Measurements from ENCODE around the gene VAPA. TPM values are rescaled to one million over a fixed set of nuclear protein-coding genes. Genes with fewer than 3 reads are reported as not detected.
A peak's percentile ranks its signal among the peaks of the same experiment; 100 is the strongest.

The VAPA gene
- total RNA-seq, 1 donor from 2014 or later: 127 TPM

DNA sequence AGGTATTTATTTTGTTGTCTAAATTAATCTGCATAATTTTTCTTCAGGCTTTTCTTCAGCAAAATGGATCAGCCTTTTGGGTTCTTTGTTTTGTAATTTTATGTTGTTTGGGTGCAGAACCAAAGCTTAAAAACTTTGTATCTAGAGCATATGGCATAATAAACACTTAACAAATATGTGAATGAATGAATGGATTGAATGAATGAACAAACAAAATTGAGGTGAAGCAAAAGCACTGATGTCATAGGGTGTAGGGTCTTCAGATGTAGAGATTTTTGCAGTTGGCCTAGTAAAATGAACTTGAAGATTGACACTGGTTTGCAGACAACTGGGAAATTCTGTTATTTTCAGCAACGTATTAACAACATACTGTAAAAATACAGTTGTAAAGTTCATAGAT lies 17.3 kb downstream of the VAPA start:
- Histone ChIP-seq H3K9ac (ENCODE audit: low read depth in 1 of 3, low read length in 3 of 3) (no peak overlapping the region), H3K36me3 (ENCODE audit: control insufficient read depth in 3 of 3, insufficient read depth in 3 of 3, low read length in 3 of 3) (peaks cover 0 to 8% (median 4%) of the 10 kb centered on the region in 3 donors), H3K4me3 (ENCODE audit: low read length in 3 of 3) (no peak overlapping the region), H3K9me3 (ENCODE audit: control insufficient read depth in 3 of 3, low read length in 3 of 3) (no peaks in the 10 kb centered on the region), H3K27me3 (ENCODE audit: control insufficient read depth in 3 of 3, insufficient read depth in 3 of 3, low read length in 3 of 3) (no peaks in the 10 kb centered on the region), H3K27ac (ENCODE audit: low read depth, low read length) (no peak overlapping the region), H3K4me1 (ENCODE audit: control insufficient read depth in 3 of 3, insufficient read depth in 3 of 3, low read length in 3 of 3) (peaks cover 11 to 26% (median 21%) of the 10 kb centered on the region in 3 donors)

DNA sequence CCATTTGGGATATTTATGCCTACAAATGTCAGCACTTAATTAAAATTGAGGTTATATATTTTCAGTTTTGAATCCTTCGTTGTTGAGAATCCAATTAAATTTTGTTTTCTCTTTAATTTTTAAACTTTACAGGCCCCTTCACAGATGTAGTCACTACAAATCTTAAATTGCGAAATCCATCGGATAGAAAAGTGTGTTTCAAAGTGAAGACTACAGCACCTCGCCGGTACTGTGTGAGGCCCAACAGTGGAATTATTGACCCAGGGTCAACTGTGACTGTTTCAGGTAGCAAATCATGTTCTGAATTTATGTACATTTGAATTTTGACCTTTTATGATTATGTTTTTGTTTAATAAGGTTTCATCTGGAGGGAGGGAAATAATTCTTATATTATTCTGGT lies 17.9 kb downstream of the VAPA start:
- H3K4me1 ChIP-seq (ENCODE audit: control insufficient read depth in 3 of 3, insufficient read depth in 3 of 3, low read length in 3 of 3): peaks cover 9 to 21% (median 17%) of the 10 kb centered on the region in 3 donors
- no peak overlapping the region for H3K4me3 ChIP-seq (ENCODE audit: low read length in 3 of 3)
- no peaks in the 10 kb centered on the region for H3K27me3 ChIP-seq (ENCODE audit: control insufficient read depth in 3 of 3, insufficient read depth in 3 of 3, low read length in 3 of 3)
- H3K36me3 ChIP-seq (ENCODE audit: control insufficient read depth in 3 of 3, insufficient read depth in 3 of 3, low read length in 3 of 3): peaks cover 5 to 13% (median 6%) of the 10 kb centered on the region in 3 donors
- H3K9ac ChIP-seq (ENCODE audit: low read depth in 1 of 3, low read length in 3 of 3): no peak overlapping the region
- H3K27ac ChIP-seq (ENCODE audit: low read depth, low read length): no peak overlapping the region
- no peaks in the 10 kb centered on the region for H3K9me3 ChIP-seq (ENCODE audit: control insufficient read depth in 3 of 3, low read length in 3 of 3)

- Histone ChIP-seq H3K4me1 (ENCODE audit: control insufficient read depth in 3 of 3, insufficient read depth in 3 of 3, low read length in 3 of 3) (peaks cover 6 to 14% (median 7%) of the 10 kb centered on the region in 3 donors), H3K27me3 (ENCODE audit: control insufficient read depth in 3 of 3, insufficient read depth in 3 of 3, low read length in 3 of 3) (no peaks in the 10 kb centered on the region), H3K9ac (ENCODE audit: low read depth in 1 of 3, low read length in 3 of 3) (no peak overlapping the region), H3K9me3 (ENCODE audit: control insufficient read depth in 3 of 3, low read length in 3 of 3) (no peaks in the 10 kb centered on the region), H3K27ac (ENCODE audit: low read depth, low read length) (peak overlapping the region; percentile 17), H3K36me3 (ENCODE audit: control insufficient read depth in 3 of 3, insufficient read depth in 3 of 3, low read length in 3 of 3) (peaks cover 10 to 30% (median 18%) of the 10 kb centered on the region in 3 donors), H3K4me3 (ENCODE audit: low read length in 3 of 3) (no peak overlapping the region)
These were observed 20.0 kb downstream of the VAPA start for GRCh38 chr18:9933865-9934264.

- Histone ChIP-seq H3K4me3 (ENCODE audit: low read length in 3 of 3) (no peak overlapping the region), H3K27ac (ENCODE audit: low read depth, low read length) (no peak overlapping the region), H3K36me3 (ENCODE audit: control insufficient read depth in 3 of 3, insufficient read depth in 3 of 3, low read length in 3 of 3) (peaks cover 10 to 30% (median 18%) of the 10 kb centered on the region in 3 donors), H3K4me1 (ENCODE audit: control insufficient read depth in 3 of 3, insufficient read depth in 3 of 3, low read length in 3 of 3) (peaks cover 6 to 11% (median 7%) of the 10 kb centered on the region in 3 donors), H3K9me3 (ENCODE audit: control insufficient read depth in 3 of 3, low read length in 3 of 3) (no peaks in the 10 kb centered on the region), H3K27me3 (ENCODE audit: control insufficient read depth in 3 of 3, insufficient read depth in 3 of 3, low read length in 3 of 3) (no peaks in the 10 kb centered on the region), H3K9ac (ENCODE audit: low read depth in 1 of 3, low read length in 3 of 3) (no peak overlapping the region)
These were observed 20.5 kb downstream of the VAPA start for GRCh38 chr18:9934274-9934673.

DNA sequence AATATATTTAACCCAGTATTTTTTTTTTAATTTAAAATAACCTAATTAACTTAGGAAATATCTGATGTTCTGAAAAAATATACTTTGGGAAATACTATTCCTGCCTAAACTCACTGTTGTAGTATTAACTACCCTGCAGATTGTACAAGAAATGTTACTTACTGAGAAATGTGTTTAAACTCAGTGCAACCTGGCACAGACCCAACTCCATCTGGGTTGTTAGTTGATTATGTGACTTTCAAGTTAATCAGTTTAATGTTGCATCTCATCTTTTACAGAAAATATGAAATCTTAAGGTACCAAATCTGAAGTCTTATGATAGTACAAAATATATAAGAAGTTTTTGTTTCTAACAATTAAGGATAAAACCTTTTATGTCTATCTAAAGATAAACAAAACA lies 27.3 kb downstream of the VAPA start:
- Histone ChIP-seq H3K9ac (ENCODE audit: low read depth in 1 of 3, low read length in 3 of 3) (no peak overlapping the region), H3K27ac (ENCODE audit: low read depth, low read length) (no peak overlapping the region), H3K36me3 (ENCODE audit: control insufficient read depth in 3 of 3, insufficient read depth in 3 of 3, low read length in 3 of 3) (peaks cover 14 to 31% (median 29%) of the 10 kb centered on the region in 3 donors), H3K27me3 (ENCODE audit: control insufficient read depth in 3 of 3, insufficient read depth in 3 of 3, low read length in 3 of 3) (no peaks in the 10 kb centered on the region), H3K4me1 (ENCODE audit: control insufficient read depth in 3 of 3, insufficient read depth in 3 of 3, low read length in 3 of 3) (no peaks in the 10 kb centered on the region), H3K4me3 (ENCODE audit: low read length in 3 of 3) (no peak overlapping the region), H3K9me3 (ENCODE audit: control insufficient read depth in 3 of 3, low read length in 3 of 3) (no peaks in the 10 kb centered on the region)

DNA sequence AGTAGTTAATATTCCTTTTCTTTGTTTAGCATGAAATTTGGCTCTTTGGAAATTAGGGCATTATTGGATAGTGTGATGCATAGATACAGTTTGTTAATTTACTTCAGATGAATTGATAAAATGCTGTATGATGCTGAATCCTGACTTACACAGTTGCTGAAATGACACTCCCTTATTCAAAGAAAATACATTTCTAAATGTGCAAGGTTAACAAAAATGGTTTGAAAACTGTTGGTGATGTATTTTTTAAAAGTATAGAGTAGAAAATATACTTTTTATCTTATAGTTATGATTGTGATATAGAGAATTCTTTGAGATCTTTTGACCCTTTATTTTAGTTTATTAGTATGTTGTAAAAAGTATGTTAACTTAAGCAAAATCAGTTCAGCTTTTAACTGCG lies 27.8 kb downstream of the VAPA start:
- no peak overlapping the region for H3K4me3 ChIP-seq (ENCODE audit: low read length in 3 of 3)
- H3K27ac ChIP-seq (ENCODE audit: low read depth, low read length): no peak overlapping the region
- no peaks in the 10 kb centered on the region for H3K27me3 ChIP-seq (ENCODE audit: control insufficient read depth in 3 of 3, insufficient read depth in 3 of 3, low read length in 3 of 3)
- no peaks in the 10 kb centered on the region for H3K4me1 ChIP-seq (ENCODE audit: control insufficient read depth in 3 of 3, insufficient read depth in 3 of 3, low read length in 3 of 3)
- no peaks in the 10 kb centered on the region for H3K9me3 ChIP-seq (ENCODE audit: control insufficient read depth in 3 of 3, low read length in 3 of 3)
- no peak overlapping the region for H3K9ac ChIP-seq (ENCODE audit: low read depth in 1 of 3, low read length in 3 of 3)
- peaks cover 9 to 31% (median 30%) of the 10 kb centered on the region in 3 donors for H3K36me3 ChIP-seq (ENCODE audit: control insufficient read depth in 3 of 3, insufficient read depth in 3 of 3, low read length in 3 of 3)

- Histone ChIP-seq H3K27me3 (ENCODE audit: control insufficient read depth in 3 of 3, insufficient read depth in 3 of 3, low read length in 3 of 3) (no peaks in the 10 kb centered on the region), H3K9me3 (ENCODE audit: control insufficient read depth in 3 of 3, low read length in 3 of 3) (no peaks in the 10 kb centered on the region), H3K27ac (ENCODE audit: low read depth, low read length) (no peak overlapping the region), H3K4me3 (ENCODE audit: low read length in 3 of 3) (no peak overlapping the region), H3K4me1 (ENCODE audit: control insufficient read depth in 3 of 3, insufficient read depth in 3 of 3, low read length in 3 of 3) (no peaks in the 10 kb centered on the region), H3K36me3 (ENCODE audit: control insufficient read depth in 3 of 3, insufficient read depth in 3 of 3, low read length in 3 of 3) (peaks cover 7 to 32% (median 22%) of the 10 kb centered on the region in 3 donors), H3K9ac (ENCODE audit: low read depth in 1 of 3, low read length in 3 of 3) (no peak overlapping the region)
These were observed 29.5 kb downstream of the VAPA start for GRCh38 chr18:9943311-9943710.

- no peaks in the 10 kb centered on the region for H3K9me3 ChIP-seq (ENCODE audit: control insufficient read depth in 3 of 3, low read length in 3 of 3)
- H3K36me3 ChIP-seq (ENCODE audit: control insufficient read depth in 3 of 3, insufficient read depth in 3 of 3, low read length in 3 of 3): peaks cover 2 to 29% (median 20%) of the 10 kb centered on the region in 3 donors
- no peaks in the 10 kb centered on the region for H3K27me3 ChIP-seq (ENCODE audit: control insufficient read depth in 3 of 3, insufficient read depth in 3 of 3, low read length in 3 of 3)
- H3K9ac ChIP-seq (ENCODE audit: low read depth in 1 of 3, low read length in 3 of 3): no peak overlapping the region
- no peak overlapping the region for H3K4me3 ChIP-seq (ENCODE audit: low read length in 3 of 3)
- H3K4me1 ChIP-seq (ENCODE audit: control insufficient read depth in 3 of 3, insufficient read depth in 3 of 3, low read length in 3 of 3): no peaks in the 10 kb centered on the region
- H3K27ac ChIP-seq (ENCODE audit: low read depth, low read length): no peak overlapping the region
These were observed 31.0 kb downstream of the VAPA start for GRCh38 chr18:9944805-9945204.

DNA sequence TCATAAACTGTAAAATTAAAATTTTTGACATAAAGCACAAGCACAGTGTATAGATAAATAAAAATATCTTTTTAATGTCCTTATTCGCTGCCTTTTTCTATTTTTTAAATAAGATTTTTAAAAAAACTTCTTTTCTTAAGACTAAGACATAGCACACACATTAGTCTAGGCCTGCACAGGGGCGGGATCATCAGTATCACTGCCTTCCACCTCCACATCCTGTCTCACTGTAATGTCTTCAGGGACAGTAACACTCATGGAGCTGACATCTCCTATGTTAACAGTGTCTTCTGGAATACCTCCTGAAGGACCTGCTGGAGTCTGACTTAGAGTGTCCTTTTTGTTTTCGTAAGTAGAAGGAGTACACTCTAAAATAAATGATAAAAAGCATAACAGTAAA lies 33.0 kb downstream of the VAPA start:
- no peaks in the 10 kb centered on the region for H3K9me3 ChIP-seq (ENCODE audit: control insufficient read depth in 3 of 3, low read length in 3 of 3)
- H3K9ac ChIP-seq (ENCODE audit: low read depth in 1 of 3, low read length in 3 of 3): no peak overlapping the region
- H3K27me3 ChIP-seq (ENCODE audit: control insufficient read depth in 3 of 3, insufficient read depth in 3 of 3, low read length in 3 of 3): no peaks in the 10 kb centered on the region
- no peaks in the 10 kb centered on the region for H3K4me1 ChIP-seq (ENCODE audit: control insufficient read depth in 3 of 3, insufficient read depth in 3 of 3, low read length in 3 of 3)
- no peak overlapping the region for H3K27ac ChIP-seq (ENCODE audit: low read depth, low read length)
- H3K36me3 ChIP-seq (ENCODE audit: control insufficient read depth in 3 of 3, insufficient read depth in 3 of 3, low read length in 3 of 3): peaks cover 7 to 26% (median 25%) of the 10 kb centered on the region in 3 donors
- H3K4me3 ChIP-seq (ENCODE audit: low read length in 3 of 3): no peak overlapping the region

GRCh38 chr18:9947248-9947647 lies 33.4 kb downstream of the VAPA start:
- Histone ChIP-seq H3K4me1 (ENCODE audit: control insufficient read depth in 3 of 3, insufficient read depth in 3 of 3, low read length in 3 of 3) (no peaks in the 10 kb centered on the region), H3K27ac (ENCODE audit: low read depth, low read length) (no peak overlapping the region), H3K9ac (ENCODE audit: low read depth in 1 of 3, low read length in 3 of 3) (no peak overlapping the region), H3K4me3 (ENCODE audit: low read length in 3 of 3) (no peak overlapping the region), H3K36me3 (ENCODE audit: control insufficient read depth in 3 of 3, insufficient read depth in 3 of 3, low read length in 3 of 3) (peaks cover 9 to 28% (median 25%) of the 10 kb centered on the region in 3 donors), H3K9me3 (ENCODE audit: control insufficient read depth in 3 of 3, low read length in 3 of 3) (no peaks in the 10 kb centered on the region), H3K27me3 (ENCODE audit: control insufficient read depth in 3 of 3, insufficient read depth in 3 of 3, low read length in 3 of 3) (no peaks in the 10 kb centered on the region)

Data from skeletal muscle tissue (tissue), 4 donors.